ENCODE results near the gene CH25H.

CH25H gene

DNA sequence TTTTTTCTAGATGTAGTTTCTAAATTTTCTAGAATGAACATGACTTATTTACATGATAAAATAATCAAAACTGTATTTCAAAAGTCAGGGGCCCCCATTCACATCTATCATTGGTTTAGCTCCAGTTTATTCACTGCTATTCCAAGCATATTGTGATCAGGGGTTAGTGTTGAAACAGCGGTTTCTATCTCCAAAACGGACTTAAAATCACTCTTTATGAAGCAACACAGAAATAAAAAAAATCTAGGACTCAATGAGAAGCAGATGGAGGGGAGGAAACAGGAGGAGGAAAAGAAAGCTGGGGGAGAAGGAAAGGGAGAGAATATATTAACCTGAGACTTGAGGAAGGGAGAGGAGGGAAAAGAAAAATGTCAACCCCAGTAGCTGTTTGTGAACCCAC is 14.8 kb upstream of the CH25H start:
- TF ChIP-seq SIN3A (IDR thresholded peaks at IDR 0.05; ENCODE audit: borderline replicate concordance, insufficient read depth, low read length) (no peak), FOXP2 (optimal IDR thresholded peaks at IDR 0.05; ENCODE audit: borderline replicate concordance, extremely low read depth, extremely low read length, insufficient read depth) (no peak), POLR2AphosphoS5 (IDR thresholded peaks at IDR 0.05; ENCODE audit: low read depth, low read length) (no peak), TAF1 (IDR thresholded peaks at IDR 0.05; ENCODE audit: borderline replicate concordance, insufficient read depth, low read length) (no peak)
- TF ChIP-seq, protein P1, sequence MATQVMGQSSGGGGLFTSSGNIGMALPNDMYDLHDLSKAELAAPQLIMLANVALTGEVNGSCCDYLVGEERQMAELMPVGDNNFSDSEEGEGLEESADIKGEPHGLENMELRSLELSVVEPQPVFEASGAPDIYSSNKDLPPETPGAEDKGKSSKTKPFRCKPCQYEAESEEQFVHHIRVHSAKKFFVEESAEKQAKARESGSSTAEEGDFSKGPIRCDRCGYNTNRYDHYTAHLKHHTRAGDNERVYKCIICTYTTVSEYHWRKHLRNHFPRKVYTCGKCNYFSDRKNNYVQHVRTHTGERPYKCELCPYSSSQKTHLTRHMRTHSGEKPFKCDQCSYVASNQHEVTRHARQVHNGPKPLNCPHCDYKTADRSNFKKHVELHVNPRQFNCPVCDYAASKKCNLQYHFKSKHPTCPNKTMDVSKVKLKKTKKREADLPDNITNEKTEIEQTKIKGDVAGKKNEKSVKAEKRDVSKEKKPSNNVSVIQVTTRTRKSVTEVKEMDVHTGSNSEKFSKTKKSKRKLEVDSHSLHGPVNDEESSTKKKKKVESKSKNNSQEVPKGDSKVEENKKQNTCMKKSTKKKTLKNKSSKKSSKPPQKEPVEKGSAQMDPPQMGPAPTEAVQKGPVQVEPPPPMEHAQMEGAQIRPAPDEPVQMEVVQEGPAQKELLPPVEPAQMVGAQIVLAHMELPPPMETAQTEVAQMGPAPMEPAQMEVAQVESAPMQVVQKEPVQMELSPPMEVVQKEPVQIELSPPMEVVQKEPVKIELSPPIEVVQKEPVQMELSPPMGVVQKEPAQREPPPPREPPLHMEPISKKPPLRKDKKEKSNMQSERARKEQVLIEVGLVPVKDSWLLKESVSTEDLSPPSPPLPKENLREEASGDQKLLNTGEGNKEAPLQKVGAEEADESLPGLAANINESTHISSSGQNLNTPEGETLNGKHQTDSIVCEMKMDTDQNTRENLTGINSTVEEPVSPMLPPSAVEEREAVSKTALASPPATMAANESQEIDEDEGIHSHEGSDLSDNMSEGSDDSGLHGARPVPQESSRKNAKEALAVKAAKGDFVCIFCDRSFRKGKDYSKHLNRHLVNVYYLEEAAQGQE (IDR thresholded peaks at IDR 0.05; ENCODE audit: insufficient read depth in 1 of 2, low read depth in 2 of 2, low read length in 2 of 2): no peak

DNA sequence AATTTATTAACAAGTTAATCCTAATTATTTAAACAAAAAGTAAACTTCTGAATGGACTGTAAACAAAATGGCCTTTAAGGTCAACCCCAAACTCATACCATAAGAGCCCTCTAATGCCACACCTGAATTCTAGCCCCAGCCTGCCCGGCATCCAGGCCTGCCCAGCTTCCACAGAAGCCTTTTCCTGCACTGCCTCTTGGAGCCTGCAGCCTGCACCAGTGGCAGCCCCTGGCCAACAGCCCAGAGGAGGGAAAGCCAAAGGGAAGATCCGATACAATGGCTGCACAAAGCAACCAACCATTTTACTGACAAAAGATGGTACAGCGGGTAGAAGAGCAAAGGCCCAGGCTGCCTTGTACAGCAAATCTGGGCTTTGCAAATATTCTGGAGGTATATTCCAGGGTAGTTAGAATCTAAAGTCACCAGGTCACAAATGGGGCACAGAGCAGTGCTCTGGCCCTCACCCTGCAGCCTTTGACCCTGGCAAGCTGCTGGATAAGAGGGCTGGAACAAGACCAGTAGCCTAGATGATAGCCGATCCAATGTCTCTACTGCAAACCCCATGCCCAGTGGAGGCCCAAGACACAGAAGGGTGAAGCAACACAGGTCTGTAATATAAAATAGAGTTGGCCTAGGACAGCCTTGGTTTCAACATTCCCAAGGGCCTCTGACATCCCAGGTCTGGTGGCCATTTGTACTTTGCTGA is 12.5 kb upstream of the CH25H start:
- TF ChIP-seq, protein P1 (IDR thresholded peaks at IDR 0.05; ENCODE audit: insufficient read depth in 1 of 2, low read depth in 2 of 2, low read length in 2 of 2): no peak
- TF ChIP-seq FOXP2 (optimal IDR thresholded peaks at IDR 0.05; ENCODE audit: borderline replicate concordance, extremely low read depth, extremely low read length, insufficient read depth): no peak
- TF ChIP-seq TAF1 (IDR thresholded peaks at IDR 0.05; ENCODE audit: borderline replicate concordance, insufficient read depth, low read length): no peak
- no peak for TF ChIP-seq SIN3A (IDR thresholded peaks at IDR 0.05; ENCODE audit: borderline replicate concordance, insufficient read depth, low read length)
- no peak for TF ChIP-seq POLR2AphosphoS5 (IDR thresholded peaks at IDR 0.05; ENCODE audit: low read depth, low read length)

DNA sequence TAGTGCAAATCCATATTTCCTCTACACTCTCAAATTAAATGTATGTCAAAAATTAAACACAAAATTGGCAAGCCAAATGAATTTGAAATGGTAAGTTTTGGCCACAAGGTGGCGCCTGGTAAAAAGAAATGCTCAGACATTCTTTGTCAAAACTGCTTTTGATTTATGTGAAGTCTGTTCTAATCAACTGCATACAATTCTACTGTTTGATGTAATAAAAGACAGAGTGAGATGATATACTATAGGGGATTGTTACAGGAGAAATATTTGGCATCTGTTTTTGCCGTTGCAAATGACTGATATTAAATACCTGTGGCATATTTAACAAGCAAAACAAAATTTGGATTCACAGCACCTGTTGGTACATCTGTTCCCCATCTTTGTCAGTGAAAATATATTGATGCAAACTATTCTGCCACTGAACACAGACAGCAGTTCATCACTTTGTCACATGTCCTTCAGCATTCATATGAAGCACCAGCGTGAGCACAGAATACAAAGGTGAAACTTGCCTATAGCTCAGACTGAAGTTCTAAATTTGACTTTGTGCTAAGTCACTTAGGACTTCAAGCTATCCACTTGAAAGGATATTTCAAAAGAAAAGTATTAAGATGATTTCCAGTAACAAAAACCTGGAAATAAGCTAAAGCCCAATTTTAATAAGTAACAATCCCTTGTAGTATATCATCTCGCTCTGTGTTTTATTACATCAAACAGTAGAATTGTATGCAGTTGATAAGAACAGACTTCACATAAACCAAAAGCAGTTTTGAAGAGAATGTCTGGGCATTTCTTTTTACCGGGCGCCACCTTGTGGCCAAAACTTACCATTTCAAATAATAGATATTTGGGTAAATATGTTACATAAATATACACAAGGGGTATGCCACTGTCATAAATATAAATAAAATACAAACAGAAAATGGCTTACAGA is 10.2 kb upstream of the CH25H start:
- TF ChIP-seq SIN3A (IDR thresholded peaks at IDR 0.05; ENCODE audit: borderline replicate concordance, insufficient read depth, low read length): no peak
- TF ChIP-seq, protein P1 (IDR thresholded peaks at IDR 0.05; ENCODE audit: insufficient read depth in 1 of 2, low read depth in 2 of 2, low read length in 2 of 2): no peak
- no peak for TF ChIP-seq FOXP2 (optimal IDR thresholded peaks at IDR 0.05; ENCODE audit: borderline replicate concordance, extremely low read depth, extremely low read length, insufficient read depth)
- TF ChIP-seq POLR2AphosphoS5 (IDR thresholded peaks at IDR 0.05; ENCODE audit: low read depth, low read length): no peak
- TF ChIP-seq TAF1 (IDR thresholded peaks at IDR 0.05; ENCODE audit: borderline replicate concordance, insufficient read depth, low read length): no peak

DNA sequence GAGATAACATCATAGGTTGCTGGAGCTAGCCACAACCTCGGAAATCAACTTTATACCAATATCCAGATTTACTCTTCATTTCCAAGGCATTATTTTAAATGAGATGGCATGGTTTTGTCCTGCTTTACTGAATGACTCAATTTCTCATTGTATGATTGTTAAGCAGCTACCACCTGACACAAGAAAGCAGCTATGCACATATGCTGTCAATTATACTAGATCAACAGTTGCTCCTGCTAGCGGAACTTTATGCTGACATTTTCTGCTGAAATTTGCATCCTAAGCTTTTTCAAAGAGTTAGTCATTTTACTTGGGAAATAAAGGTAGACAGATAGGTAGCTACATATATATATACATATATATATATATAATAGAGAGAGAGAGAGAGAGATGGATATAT is 8.9 kb upstream of the CH25H start:
- no peak for TF ChIP-seq TAF1 (IDR thresholded peaks at IDR 0.05; ENCODE audit: borderline replicate concordance, insufficient read depth, low read length)
- no peak for TF ChIP-seq FOXP2 (optimal IDR thresholded peaks at IDR 0.05; ENCODE audit: borderline replicate concordance, extremely low read depth, extremely low read length, insufficient read depth)
- no peak for TF ChIP-seq POLR2AphosphoS5 (IDR thresholded peaks at IDR 0.05; ENCODE audit: low read depth, low read length)
- TF ChIP-seq SIN3A (IDR thresholded peaks at IDR 0.05; ENCODE audit: borderline replicate concordance, insufficient read depth, low read length): no peak
- TF ChIP-seq, protein P1 (IDR thresholded peaks at IDR 0.05; ENCODE audit: insufficient read depth in 1 of 2, low read depth in 2 of 2, low read length in 2 of 2): no peak
